Measurements from ENCODE around the gene CCL17.

GRCh38 chr16:57434003-57434402 lies 29.4 kb downstream of the CCL17 start:
- TF ChIP-seq, protein P1, sequence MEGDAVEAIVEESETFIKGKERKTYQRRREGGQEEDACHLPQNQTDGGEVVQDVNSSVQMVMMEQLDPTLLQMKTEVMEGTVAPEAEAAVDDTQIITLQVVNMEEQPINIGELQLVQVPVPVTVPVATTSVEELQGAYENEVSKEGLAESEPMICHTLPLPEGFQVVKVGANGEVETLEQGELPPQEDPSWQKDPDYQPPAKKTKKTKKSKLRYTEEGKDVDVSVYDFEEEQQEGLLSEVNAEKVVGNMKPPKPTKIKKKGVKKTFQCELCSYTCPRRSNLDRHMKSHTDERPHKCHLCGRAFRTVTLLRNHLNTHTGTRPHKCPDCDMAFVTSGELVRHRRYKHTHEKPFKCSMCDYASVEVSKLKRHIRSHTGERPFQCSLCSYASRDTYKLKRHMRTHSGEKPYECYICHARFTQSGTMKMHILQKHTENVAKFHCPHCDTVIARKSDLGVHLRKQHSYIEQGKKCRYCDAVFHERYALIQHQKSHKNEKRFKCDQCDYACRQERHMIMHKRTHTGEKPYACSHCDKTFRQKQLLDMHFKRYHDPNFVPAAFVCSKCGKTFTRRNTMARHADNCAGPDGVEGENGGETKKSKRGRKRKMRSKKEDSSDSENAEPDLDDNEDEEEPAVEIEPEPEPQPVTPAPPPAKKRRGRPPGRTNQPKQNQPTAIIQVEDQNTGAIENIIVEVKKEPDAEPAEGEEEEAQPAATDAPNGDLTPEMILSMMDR (IDR thresholded peaks at IDR 0.05; ENCODE audit: low read depth, low read length) = no peak
- no peak for TF ChIP-seq POLR2A (IDR thresholded peaks at IDR 0.05; ENCODE audit: extremely low read depth, insufficient read length)

Data from NB4 (cell line).